SK-N-SH treated with all-trans-retinoic acid at 6 μM for 48 hours (cell line): ENCODE measurements around the gene SHB.

Source experiments
- ATAC-seq: fragments of 200-7000 bp; cut with Tn5 transposase; 3 replicates; pipeline ENCODE4 v1.9.1; 2020; ENCODE audit warnings: mild to moderate bottlenecking, moderate library complexity
- ARNTL ChIP-seq: fragments of 450-650 bp; formaldehyde crosslinking; IDR thresholded peaks from 2 replicates; pipeline ENCODE4 v1.5.0; 2020; ENCODE audit warnings: low read depth, mild to moderate bottlenecking, moderate library complexity, borderline replicate concordance
- CSDC2 ChIP-seq: fragments of 250-450 bp; sonication (Bioruptor Pico); IDR thresholded peaks from 2 replicates; pipeline ENCODE4 v1.5.0; 2020; ENCODE audit warnings: mild to moderate bottlenecking, moderate library complexity
- ESRRG ChIP-seq: fragments of 250-450 bp; sonication (Bioruptor Pico); IDR thresholded peaks from 2 replicates; pipeline ENCODE4 v1.6.1; 2021; ENCODE audit warnings: mild to moderate bottlenecking
- ISL1 ChIP-seq: fragments of 250-450 bp; sonication (Bioruptor Pico); IDR thresholded peaks from 2 replicates; pipeline ENCODE4 v2.1.2; 2022; ENCODE audit warnings: mild to moderate bottlenecking, moderate library complexity
- OSR1 ChIP-seq: fragments of 250-450 bp; sonication (Bioruptor Pico); IDR thresholded peaks from 2 replicates; pipeline ENCODE4 v1.8.0; 2022; ENCODE audit warnings: moderate library complexity, mild to moderate bottlenecking, inconsistent platforms
- PATZ1 ChIP-seq: fragments of 250-450 bp; sonication (Bioruptor Pico); IDR thresholded peaks from 2 replicates; pipeline ENCODE4 v1.8.0; 2020; ENCODE audit warnings: mild to moderate bottlenecking, moderate library complexity, borderline replicate concordance
- PPARA ChIP-seq: fragments of 250-450 bp; sonication (Bioruptor Pico); IDR thresholded peaks from 2 replicates; pipeline ENCODE4 v1.5.0; 2020; ENCODE audit warnings: mild to moderate bottlenecking, borderline replicate concordance
- RARB ChIP-seq: fragments of 250-450 bp; sonication (Bioruptor Pico); IDR thresholded peaks from 2 replicates; pipeline ENCODE4 v1.8.0; 2021; ENCODE audit warnings: mild to moderate bottlenecking, moderate library complexity
- SNAI2 ChIP-seq: fragments of 250-450 bp; sonication (Bioruptor Pico); IDR thresholded peaks from 2 replicates; pipeline ENCODE4 v1.5.0; 2020; ENCODE audit warnings: mild to moderate bottlenecking, moderate library complexity
- TCF4 ChIP-seq: fragments of 250-450 bp; sonication (Bioruptor Pico); IDR thresholded peaks from 2 replicates; pipeline ENCODE4 v1.8.0; 2021; ENCODE audit warnings: mild to moderate bottlenecking, moderate library complexity, borderline replicate concordance
- TOX ChIP-seq: fragments of 250-450 bp; sonication (Bioruptor Pico); IDR thresholded peaks from 2 replicates; pipeline ENCODE4 v1.8.0; 2021; ENCODE audit warnings: mild to moderate bottlenecking, moderate library complexity, borderline replicate concordance
- TSHZ2 ChIP-seq: fragments of 250-450 bp; sonication (Bioruptor Pico); IDR thresholded peaks from 2 replicates; pipeline ENCODE4 v1.5.0; 2020; ENCODE audit warnings: mild to moderate bottlenecking, moderate library complexity
- ZC3H10 ChIP-seq: fragments of 250-450 bp; sonication (Bioruptor Pico); IDR thresholded peaks from 2 replicates; pipeline ENCODE4 v1.5.1; 2021; ENCODE audit warnings: mild to moderate bottlenecking, moderate library complexity
- ZFP3 ChIP-seq: fragments of 250-450 bp; sonication (Bioruptor Pico); IDR thresholded peaks from 2 replicates; pipeline ENCODE4 v1.5.0; 2020; ENCODE audit warnings: mild to moderate bottlenecking, moderate library complexity
- ZFP30 ChIP-seq: fragments of 450-650 bp; formaldehyde crosslinking; IDR thresholded peaks from 2 replicates; pipeline ENCODE4 v1.5.0; 2022; ENCODE audit warnings: mild to moderate bottlenecking, moderate library complexity
- ZNF565 ChIP-seq: fragments of 450-650 bp; formaldehyde crosslinking; conservative IDR thresholded peaks from 2 replicates; pipeline ENCODE4 v1.5.0; 2020; ENCODE audit warnings: low read depth, mild to moderate bottlenecking, moderate library complexity
- ZNF70 ChIP-seq: fragments of 450-650 bp; formaldehyde crosslinking; IDR thresholded peaks from 2 replicates; pipeline ENCODE4 v1.5.0; 2020; ENCODE audit warnings: mild to moderate bottlenecking, moderate library complexity
- ZNF8 ChIP-seq: fragments of 450-650 bp; formaldehyde crosslinking; IDR thresholded peaks from 2 replicates; pipeline ENCODE4 v1.5.0; 2020; ENCODE audit warnings: mild to moderate bottlenecking, moderate library complexity
- TF ChIP-seq, protein P1 (sequence below): fragments of 250-450 bp; sonication (Bioruptor Pico); IDR thresholded peaks from 2 replicates; pipeline ENCODE4 v1.5.1; 2020; ENCODE audit warnings: low read depth, mild to moderate bottlenecking, moderate library complexity
- TF ChIP-seq, protein P2 (sequence below): fragments of 250-450 bp; sonication (Bioruptor Pico); IDR thresholded peaks from 2 replicates; pipeline ENCODE4 v1.8.0; 2021; ENCODE audit warnings: low read depth, mild to moderate bottlenecking, moderate library complexity, borderline replicate concordance
- TF ChIP-seq, protein P3 (sequence below): fragments of 250-450 bp; sonication (Bioruptor Pico); IDR thresholded peaks from 2 replicates; pipeline ENCODE4 v1.5.1; 2021; ENCODE audit warnings: mild to moderate bottlenecking, moderate library complexity

The SHB gene

DNA sequence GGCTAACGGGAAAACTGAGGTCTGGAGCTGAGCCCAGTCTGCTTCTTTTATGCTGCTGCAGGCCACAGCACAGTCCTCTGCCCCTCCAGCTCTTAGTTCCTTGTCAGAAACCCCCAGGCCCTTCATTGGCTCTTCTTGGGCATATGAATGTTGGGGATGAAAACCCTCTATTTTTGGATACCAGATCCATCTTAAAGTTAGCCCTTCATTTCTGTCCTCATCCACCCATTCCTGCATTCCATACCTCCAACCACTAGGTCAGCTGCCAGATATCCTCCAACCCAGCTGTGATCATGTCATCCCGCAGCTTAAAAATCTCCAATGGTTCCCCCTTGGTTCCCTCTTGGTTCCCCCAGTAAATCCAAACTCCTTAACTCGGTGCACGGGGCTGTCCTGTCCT lies 163.3 kb downstream of the SHB start (continued):
- TF ChIP-seq TSHZ2 (CRISPR knock-in tag) (no peak), CSDC2 (CRISPR knock-in tag) (no peak), OSR1 (CRISPR knock-in tag) (no peak), SNAI2 (CRISPR knock-in tag) (no peak), PPARA (CRISPR knock-in tag) (no peak), ZNF565 (no peak), ZFP3 (no peak), ESRRG (CRISPR knock-in tag) (no peak)
- TF ChIP-seq, protein P1, sequence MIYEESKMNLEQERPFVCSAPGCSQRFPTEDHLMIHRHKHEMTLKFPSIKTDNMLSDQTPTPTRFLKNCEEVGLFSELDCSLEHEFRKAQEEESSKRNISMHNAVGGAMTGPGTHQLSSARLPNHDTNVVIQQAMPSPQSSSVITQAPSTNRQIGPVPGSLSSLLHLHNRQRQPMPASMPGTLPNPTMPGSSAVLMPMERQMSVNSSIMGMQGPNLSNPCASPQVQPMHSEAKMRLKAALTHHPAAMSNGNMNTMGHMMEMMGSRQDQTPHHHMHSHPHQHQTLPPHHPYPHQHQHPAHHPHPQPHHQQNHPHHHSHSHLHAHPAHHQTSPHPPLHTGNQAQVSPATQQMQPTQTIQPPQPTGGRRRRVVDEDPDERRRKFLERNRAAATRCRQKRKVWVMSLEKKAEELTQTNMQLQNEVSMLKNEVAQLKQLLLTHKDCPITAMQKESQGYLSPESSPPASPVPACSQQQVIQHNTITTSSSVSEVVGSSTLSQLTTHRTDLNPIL (CRISPR knock-in tag) = no peak
- TF ChIP-seq, protein P2, sequence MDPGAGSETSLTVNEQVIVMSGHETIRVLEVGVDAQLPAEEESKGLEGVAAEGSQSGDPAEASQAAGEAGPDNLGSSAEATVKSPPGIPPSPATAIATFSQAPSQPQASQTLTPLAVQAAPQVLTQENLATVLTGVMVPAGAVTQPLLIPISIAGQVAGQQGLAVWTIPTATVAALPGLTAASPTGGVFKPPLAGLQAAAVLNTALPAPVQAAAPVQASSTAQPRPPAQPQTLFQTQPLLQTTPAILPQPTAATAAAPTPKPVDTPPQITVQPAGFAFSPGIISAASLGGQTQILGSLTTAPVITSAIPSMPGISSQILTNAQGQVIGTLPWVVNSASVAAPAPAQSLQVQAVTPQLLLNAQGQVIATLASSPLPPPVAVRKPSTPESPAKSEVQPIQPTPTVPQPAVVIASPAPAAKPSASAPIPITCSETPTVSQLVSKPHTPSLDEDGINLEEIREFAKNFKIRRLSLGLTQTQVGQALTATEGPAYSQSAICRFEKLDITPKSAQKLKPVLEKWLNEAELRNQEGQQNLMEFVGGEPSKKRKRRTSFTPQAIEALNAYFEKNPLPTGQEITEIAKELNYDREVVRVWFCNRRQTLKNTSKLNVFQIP (CRISPR knock-in tag) = no peak

DNA sequence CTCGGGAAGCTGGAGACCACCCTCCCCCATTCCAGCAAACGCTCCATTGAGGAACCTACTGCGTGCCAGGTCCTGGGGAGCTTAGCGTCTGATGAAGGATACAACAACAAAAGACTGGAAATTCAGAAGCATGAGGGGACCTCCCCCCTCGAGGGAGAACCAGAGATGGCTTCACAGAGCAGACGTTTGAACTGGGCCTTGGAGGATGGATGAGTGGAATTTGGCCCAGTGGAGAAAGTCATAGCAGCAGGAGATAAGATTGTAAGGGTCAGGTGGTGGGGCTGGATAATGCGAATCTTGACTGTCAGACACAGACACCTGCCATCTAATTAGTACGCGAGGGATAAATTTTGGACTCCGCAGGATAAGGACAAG lies 163.9 kb downstream of the SHB start:
- TF ChIP-seq TOX = no peak
- TF ChIP-seq ZNF8 (CRISPR knock-in tag) = no peak
- TF ChIP-seq ZFP30 (CRISPR knock-in tag) = no peak
- TF ChIP-seq OSR1 (CRISPR knock-in tag) = no peak
- no peak for TF ChIP-seq ZNF565
- TF ChIP-seq PPARA (CRISPR knock-in tag) = no peak
- TF ChIP-seq, protein P1 (CRISPR knock-in tag) = no peak
- TF ChIP-seq ISL1 = no peak
- TF ChIP-seq ZC3H10 = no peak
- no peak for TF ChIP-seq SNAI2 (CRISPR knock-in tag)
- no peak for TF ChIP-seq ZNF70 (CRISPR knock-in tag)
- TF ChIP-seq TCF4 (CRISPR knock-in tag) = no peak
- no peak for TF ChIP-seq ESRRG (CRISPR knock-in tag)
- TF ChIP-seq, protein P2 (CRISPR knock-in tag) = no peak
- TF ChIP-seq, protein P3, sequence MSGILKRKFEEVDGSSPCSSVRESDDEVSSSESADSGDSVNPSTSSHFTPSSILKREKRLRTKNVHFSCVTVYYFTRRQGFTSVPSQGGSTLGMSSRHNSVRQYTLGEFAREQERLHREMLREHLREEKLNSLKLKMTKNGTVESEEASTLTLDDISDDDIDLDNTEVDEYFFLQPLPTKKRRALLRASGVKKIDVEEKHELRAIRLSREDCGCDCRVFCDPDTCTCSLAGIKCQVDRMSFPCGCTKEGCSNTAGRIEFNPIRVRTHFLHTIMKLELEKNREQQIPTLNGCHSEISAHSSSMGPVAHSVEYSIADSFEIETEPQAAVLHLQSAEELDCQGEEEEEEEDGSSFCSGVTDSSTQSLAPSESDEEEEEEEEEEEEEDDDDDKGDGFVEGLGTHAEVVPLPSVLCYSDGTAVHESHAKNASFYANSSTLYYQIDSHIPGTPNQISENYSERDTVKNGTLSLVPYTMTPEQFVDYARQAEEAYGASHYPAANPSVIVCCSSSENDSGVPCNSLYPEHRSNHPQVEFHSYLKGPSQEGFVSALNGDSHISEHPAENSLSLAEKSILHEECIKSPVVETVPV = no peak
- TF ChIP-seq RARB (CRISPR knock-in tag) = no peak
- no peak for TF ChIP-seq PATZ1
- TF ChIP-seq ARNTL (CRISPR knock-in tag) = no peak
- TF ChIP-seq ZFP3 = no peak
- no peak for TF ChIP-seq TSHZ2 (CRISPR knock-in tag)
- ATAC-seq = no peak
